ENCODE data around the gene C1orf105.
A peak's percentile ranks its signal among the peaks of the same experiment; 100 is the strongest.

C1orf105 gene

DNA sequence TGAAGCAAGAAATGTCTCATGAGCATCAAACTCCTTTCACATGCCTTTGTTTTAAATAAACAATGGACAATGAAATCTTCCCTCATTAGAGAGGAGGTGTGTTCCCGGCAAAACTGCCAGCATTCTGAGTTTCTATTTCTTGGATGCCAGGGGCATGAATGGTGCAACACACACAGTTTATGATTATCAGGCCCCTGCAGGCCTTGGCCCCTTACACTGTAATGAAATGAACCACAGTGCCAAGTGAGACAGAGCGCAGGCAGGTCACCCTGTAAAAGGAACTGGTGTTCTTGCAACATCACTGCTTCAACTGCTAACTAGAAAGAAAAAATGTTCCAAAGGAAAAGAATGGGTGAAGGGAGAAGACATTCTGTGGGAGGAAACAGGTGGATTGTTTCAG is 27.2 kb downstream of the C1orf105 start:
- Histone ChIP-seq H3K9me3 (ENCODE audit: control insufficient read depth in 2 of 2, low read length in 2 of 2) (no peaks in the 10 kb centered on the region), H3K9ac (ENCODE audit: low read length in 2 of 2) (no peak overlapping the region), H3K36me3 (ENCODE audit: control insufficient read depth in 2 of 2, insufficient read depth in 2 of 2, low read length in 2 of 2) (no peaks in the 10 kb centered on the region), H3K4me1 (ENCODE audit: control insufficient read depth, insufficient read depth, low read length) (peaks cover 3% of the 10 kb centered on the region), H3K4me3 (ENCODE audit: low read length in 2 of 2) (no peak overlapping the region), H3K27ac (ENCODE audit: low read length) (no peak overlapping the region), H3K27me3 (ENCODE audit: control insufficient read depth in 1 of 2, insufficient read depth in 2 of 2, low read length in 2 of 2) (no peaks in the 10 kb centered on the region)

DNA sequence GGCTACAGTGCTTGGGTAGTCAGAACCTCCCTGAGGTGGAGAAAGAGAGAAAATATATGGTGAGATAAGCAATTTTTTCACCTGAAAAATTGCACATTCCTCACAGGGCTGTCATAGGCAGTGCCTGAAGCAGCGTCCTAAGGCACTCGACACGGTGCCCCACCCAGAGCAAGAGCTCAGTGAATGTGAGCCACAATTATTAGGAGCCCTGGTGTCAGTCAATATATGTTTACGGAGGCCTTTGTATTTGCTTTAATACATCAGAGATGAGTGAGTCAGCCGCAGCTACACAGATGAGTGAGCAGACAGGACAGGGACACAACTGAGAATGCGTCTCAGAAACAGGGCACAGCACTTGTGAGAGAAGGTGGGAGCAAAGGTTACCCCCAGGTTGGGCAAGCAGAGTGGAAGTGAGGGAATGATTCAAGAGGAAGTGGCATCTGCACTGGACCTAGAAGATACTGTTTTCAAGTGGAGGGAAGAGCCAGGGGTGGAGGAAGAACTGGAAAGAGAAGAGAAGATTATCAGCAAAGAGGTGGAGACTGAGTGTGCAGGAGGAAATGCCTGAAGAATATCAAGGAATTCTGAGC is 28.6 kb downstream of the C1orf105 start:
- H3K9ac ChIP-seq (ENCODE audit: low read length in 2 of 2), result no peak overlapping the region
- H3K9me3 ChIP-seq (ENCODE audit: control insufficient read depth in 2 of 2, low read length in 2 of 2), result no peaks in the 10 kb centered on the region
- no peak overlapping the region for H3K27ac ChIP-seq (ENCODE audit: low read length)
- H3K4me1 ChIP-seq (ENCODE audit: control insufficient read depth, insufficient read depth, low read length), result peaks cover 1% of the 10 kb centered on the region
- no peaks in the 10 kb centered on the region for H3K36me3 ChIP-seq (ENCODE audit: control insufficient read depth in 2 of 2, insufficient read depth in 2 of 2, low read length in 2 of 2)
- H3K4me3 ChIP-seq (ENCODE audit: low read length in 2 of 2), result no peak overlapping the region
- no peaks in the 10 kb centered on the region for H3K27me3 ChIP-seq (ENCODE audit: control insufficient read depth in 1 of 2, insufficient read depth in 2 of 2, low read length in 2 of 2)

DNA sequence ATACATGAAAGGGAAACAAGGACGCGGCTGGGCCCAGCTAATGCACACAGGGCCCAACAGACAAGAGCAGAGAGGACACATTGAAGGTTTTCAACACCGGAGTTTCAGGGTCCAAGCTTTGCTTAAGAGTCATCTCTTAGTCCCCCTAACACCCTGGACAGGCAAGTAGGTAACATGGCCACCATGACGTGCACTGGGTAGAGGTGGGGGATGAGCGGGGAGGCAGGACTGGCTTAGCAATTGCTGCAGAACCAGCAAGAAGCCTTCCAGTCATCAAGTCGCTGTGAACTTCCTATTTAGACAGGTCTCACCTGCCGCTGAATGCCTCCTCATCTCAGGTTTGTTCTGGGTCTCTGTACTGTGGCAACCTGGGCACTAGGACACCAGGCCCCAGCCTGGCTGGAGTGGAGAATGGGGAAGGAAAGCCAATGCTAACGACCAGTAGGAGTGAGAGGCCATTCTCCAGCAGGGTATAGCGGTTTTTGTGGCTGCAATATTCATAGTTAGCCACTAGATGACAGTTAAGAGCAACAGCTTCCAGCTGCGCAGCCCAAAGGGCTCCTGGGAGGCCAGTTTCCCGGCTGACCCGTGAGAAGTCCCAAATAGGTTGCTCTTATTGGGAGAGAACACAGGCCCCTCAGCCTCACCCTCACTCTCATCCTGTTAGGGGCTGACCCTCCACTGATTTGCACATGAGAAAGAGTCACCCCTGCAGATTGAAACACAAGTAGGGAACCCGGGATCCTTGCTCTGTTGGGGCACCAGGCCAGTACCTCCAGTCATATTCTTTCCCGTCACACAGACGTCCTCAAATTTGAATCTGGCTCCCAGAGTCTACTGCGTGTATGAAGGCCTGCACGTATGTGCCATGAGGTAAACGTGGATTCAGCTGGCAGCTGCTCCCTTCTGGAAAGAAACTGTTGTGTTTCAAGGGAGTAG is 29.4 kb downstream of the C1orf105 start:
- peak overlapping the region; percentile 17 to 49 for H3K4me3 ChIP-seq (ENCODE audit: low read length in 2 of 2)
- H3K4me1 ChIP-seq (ENCODE audit: control insufficient read depth, insufficient read depth, low read length), result no peaks in the 10 kb centered on the region
- H3K27ac ChIP-seq (ENCODE audit: low read length), result no peak overlapping the region

DNA sequence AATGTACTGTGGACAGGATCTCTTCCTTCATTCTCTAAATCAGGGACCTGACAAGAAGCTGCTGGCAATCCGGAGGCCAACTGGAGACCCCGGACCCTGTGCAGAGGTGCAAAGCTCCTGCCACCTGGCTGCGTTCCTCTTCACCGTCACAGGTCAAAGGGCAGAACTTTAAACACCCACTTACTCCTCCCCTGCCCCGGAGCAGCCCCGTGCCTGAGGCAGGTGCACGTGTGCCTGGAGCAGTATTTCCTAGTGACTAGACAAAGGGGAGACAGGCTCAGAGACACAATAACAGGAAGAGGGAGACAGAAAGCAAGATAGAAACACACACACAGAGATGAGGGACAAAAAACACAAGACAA is 30.0 kb downstream of the C1orf105 start:
- no peaks in the 10 kb centered on the region for H3K4me1 ChIP-seq (ENCODE audit: control insufficient read depth, insufficient read depth, low read length)
- H3K36me3 ChIP-seq (ENCODE audit: control insufficient read depth in 2 of 2, insufficient read depth in 2 of 2, low read length in 2 of 2), result no peaks in the 10 kb centered on the region
- no peaks in the 10 kb centered on the region for H3K9me3 ChIP-seq (ENCODE audit: control insufficient read depth in 2 of 2, low read length in 2 of 2)
- peak overlapping the region in 1 of 2 donors; percentile 49 for H3K4me3 ChIP-seq (ENCODE audit: low read length in 2 of 2)
- H3K27ac ChIP-seq (ENCODE audit: low read length), result no peak overlapping the region
- H3K9ac ChIP-seq (ENCODE audit: low read length in 2 of 2), result no peak overlapping the region
- no peaks in the 10 kb centered on the region for H3K27me3 ChIP-seq (ENCODE audit: control insufficient read depth in 1 of 2, insufficient read depth in 2 of 2, low read length in 2 of 2)

More for the DNA sequence above, 29.4 kb downstream of the C1orf105 start:
- Histone ChIP-seq H3K9me3 (ENCODE audit: control insufficient read depth in 2 of 2, low read length in 2 of 2) (no peaks in the 10 kb centered on the region), H3K27me3 (ENCODE audit: control insufficient read depth in 1 of 2, insufficient read depth in 2 of 2, low read length in 2 of 2) (no peaks in the 10 kb centered on the region), H3K36me3 (ENCODE audit: control insufficient read depth in 2 of 2, insufficient read depth in 2 of 2, low read length in 2 of 2) (no peaks in the 10 kb centered on the region), H3K9ac (ENCODE audit: low read length in 2 of 2) (peak overlapping the region in 1 of 2 donors; percentile 51)

DNA sequence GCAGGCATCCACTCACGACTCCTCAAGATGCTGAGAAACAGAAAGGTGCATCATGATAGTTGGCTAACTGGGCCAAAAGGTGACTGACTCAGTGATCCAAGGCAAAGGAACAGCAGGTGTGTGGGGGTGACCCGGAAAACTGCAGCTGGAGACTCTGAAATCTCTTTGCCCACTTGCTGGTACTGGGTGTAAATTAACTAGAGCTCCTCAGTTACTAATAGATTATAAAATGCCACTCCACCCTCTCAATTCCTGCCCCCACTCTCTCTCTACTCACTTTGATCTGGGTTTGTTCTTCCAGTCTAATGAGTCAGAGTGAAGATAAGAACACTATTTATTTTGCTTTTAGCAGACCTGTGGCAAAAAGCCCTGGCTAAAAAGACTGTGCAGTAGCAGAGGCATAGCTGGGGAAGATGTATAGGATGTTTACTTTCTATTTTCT is 30.5 kb downstream of the C1orf105 start:
- Histone ChIP-seq H3K27me3 (ENCODE audit: control insufficient read depth in 1 of 2, insufficient read depth in 2 of 2, low read length in 2 of 2) (no peaks in the 10 kb centered on the region), H3K9me3 (ENCODE audit: control insufficient read depth in 2 of 2, low read length in 2 of 2) (no peaks in the 10 kb centered on the region), H3K4me1 (ENCODE audit: control insufficient read depth, insufficient read depth, low read length) (no peaks in the 10 kb centered on the region), H3K9ac (ENCODE audit: low read length in 2 of 2) (no peak overlapping the region), H3K36me3 (ENCODE audit: control insufficient read depth in 2 of 2, insufficient read depth in 2 of 2, low read length in 2 of 2) (no peaks in the 10 kb centered on the region), H3K27ac (ENCODE audit: low read length) (no peak overlapping the region), H3K4me3 (ENCODE audit: low read length in 2 of 2) (no peak overlapping the region)

DNA sequence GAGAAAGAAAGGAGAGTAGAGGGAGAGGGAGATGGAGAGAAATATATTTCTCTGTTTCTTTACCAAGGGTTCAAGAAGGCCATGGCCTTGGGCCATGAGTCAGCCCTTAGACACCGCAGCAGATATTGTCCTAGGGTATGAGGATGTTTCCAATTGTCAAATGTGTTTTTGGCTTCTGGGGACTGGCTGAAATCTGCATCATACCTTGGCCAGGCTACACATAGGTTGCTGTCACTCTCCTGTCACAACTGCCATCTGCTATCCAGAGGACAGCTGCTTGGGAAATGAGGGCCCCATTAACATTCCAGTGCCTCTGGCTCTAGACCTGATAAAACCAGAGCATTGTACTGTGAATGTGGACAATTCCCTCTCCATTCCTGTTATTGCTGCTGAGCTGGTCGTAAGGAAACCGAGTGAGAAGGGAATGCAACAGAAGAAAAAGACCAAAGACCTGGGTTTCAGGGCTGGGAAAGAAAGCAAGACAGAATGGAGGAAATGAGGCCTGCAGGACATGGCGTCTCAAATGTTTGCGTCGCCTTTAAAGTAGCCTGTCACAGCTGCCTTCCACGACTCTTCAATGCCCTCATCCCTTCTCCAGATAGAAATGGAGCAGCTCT is 32.2 kb downstream of the C1orf105 start:
- H3K27me3 ChIP-seq (ENCODE audit: control insufficient read depth in 1 of 2, insufficient read depth in 2 of 2, low read length in 2 of 2), result no peaks in the 10 kb centered on the region
- H3K36me3 ChIP-seq (ENCODE audit: control insufficient read depth in 2 of 2, insufficient read depth in 2 of 2, low read length in 2 of 2), result no peaks in the 10 kb centered on the region
- H3K4me1 ChIP-seq (ENCODE audit: control insufficient read depth, insufficient read depth, low read length), result no peaks in the 10 kb centered on the region
- no peak overlapping the region for H3K27ac ChIP-seq (ENCODE audit: low read length)
- no peaks in the 10 kb centered on the region for H3K9me3 ChIP-seq (ENCODE audit: control insufficient read depth in 2 of 2, low read length in 2 of 2)
- no peak overlapping the region for H3K9ac ChIP-seq (ENCODE audit: low read length in 2 of 2)
- no peak overlapping the region for H3K4me3 ChIP-seq (ENCODE audit: low read length in 2 of 2)

DNA sequence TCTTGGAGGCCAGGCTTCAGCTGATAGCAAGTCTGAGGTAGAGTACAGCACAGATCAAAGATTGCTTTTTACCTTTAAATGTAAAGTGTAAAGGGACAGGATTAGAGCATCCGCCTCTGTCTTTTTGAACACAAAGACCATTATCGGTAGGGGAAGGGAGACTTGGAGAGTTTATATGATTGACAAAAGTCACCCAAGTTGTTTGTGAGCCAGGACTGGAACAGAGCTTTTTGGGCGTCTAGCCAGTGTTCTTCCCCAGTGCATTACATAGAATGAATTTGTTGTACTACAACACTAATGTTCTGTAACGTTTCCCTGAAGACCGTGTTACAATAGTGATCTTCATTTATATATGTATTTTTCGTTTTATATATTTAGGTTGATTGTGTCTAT is 32.7 kb downstream of the C1orf105 start:
- no peaks in the 10 kb centered on the region for H3K4me1 ChIP-seq (ENCODE audit: control insufficient read depth, insufficient read depth, low read length)
- no peak overlapping the region for H3K4me3 ChIP-seq (ENCODE audit: low read length in 2 of 2)
- H3K36me3 ChIP-seq (ENCODE audit: control insufficient read depth in 2 of 2, insufficient read depth in 2 of 2, low read length in 2 of 2), result no peaks in the 10 kb centered on the region
- H3K9me3 ChIP-seq (ENCODE audit: control insufficient read depth in 2 of 2, low read length in 2 of 2), result no peaks in the 10 kb centered on the region
- no peak overlapping the region for H3K27ac ChIP-seq (ENCODE audit: low read length)
- no peak overlapping the region for H3K9ac ChIP-seq (ENCODE audit: low read length in 2 of 2)
- H3K27me3 ChIP-seq (ENCODE audit: control insufficient read depth in 1 of 2, insufficient read depth in 2 of 2, low read length in 2 of 2), result no peaks in the 10 kb centered on the region

DNA sequence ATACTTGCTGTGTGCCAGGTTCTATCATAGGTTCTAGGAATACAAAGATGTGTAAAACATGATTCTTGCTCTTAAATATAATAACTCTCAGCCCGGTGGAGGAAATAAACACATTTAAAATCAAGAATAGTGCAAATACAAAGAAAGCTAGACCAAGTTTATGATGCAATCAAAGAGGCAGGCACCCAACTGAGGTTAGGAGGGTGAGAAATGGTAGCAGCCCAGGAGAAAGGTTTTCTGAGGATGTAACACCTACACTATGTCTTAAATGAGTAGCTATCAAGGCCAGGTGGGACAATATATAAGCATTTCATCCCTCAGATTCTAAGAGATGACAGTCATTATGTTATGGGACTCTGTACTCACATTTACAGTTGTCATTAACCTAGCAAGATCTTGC is 33.1 kb downstream of the C1orf105 start:
- Histone ChIP-seq H3K36me3 (ENCODE audit: control insufficient read depth in 2 of 2, insufficient read depth in 2 of 2, low read length in 2 of 2) (no peaks in the 10 kb centered on the region), H3K9me3 (ENCODE audit: control insufficient read depth in 2 of 2, low read length in 2 of 2) (no peaks in the 10 kb centered on the region), H3K27me3 (ENCODE audit: control insufficient read depth in 1 of 2, insufficient read depth in 2 of 2, low read length in 2 of 2) (no peaks in the 10 kb centered on the region), H3K9ac (ENCODE audit: low read length in 2 of 2) (no peak overlapping the region), H3K4me1 (ENCODE audit: control insufficient read depth, insufficient read depth, low read length) (no peaks in the 10 kb centered on the region), H3K27ac (ENCODE audit: low read length) (no peak overlapping the region), H3K4me3 (ENCODE audit: low read length in 2 of 2) (no peak overlapping the region)

DNA sequence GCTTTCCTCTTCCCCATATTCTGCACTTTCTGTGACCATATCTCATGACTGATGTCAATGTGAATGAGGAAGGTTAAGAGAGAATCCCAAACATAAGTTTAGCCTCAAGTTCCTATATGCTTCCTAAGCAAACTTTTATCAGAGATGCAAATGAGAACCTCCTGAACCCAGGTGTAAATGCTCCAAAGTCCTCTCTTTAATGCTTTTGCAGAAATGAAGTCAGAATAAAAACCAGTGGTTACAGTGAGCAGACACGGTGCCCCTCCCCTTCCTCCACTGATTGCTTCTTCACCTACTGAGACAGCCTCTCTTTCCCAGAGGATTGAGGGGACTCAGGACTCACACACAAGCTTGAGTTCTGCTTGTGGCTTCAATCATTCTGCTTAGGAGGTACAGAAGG is 35.0 kb downstream of the C1orf105 start:
- Histone ChIP-seq H3K9me3 (ENCODE audit: control insufficient read depth in 2 of 2, low read length in 2 of 2) (no peaks in the 10 kb centered on the region), H3K4me3 (ENCODE audit: low read length in 2 of 2) (no peak overlapping the region), H3K27me3 (ENCODE audit: control insufficient read depth in 1 of 2, insufficient read depth in 2 of 2, low read length in 2 of 2) (no peaks in the 10 kb centered on the region), H3K27ac (ENCODE audit: low read length) (no peak overlapping the region), H3K4me1 (ENCODE audit: control insufficient read depth, insufficient read depth, low read length) (no peaks in the 10 kb centered on the region), H3K9ac (ENCODE audit: low read length in 2 of 2) (no peak overlapping the region), H3K36me3 (ENCODE audit: control insufficient read depth in 2 of 2, insufficient read depth in 2 of 2, low read length in 2 of 2) (no peaks in the 10 kb centered on the region)

DNA sequence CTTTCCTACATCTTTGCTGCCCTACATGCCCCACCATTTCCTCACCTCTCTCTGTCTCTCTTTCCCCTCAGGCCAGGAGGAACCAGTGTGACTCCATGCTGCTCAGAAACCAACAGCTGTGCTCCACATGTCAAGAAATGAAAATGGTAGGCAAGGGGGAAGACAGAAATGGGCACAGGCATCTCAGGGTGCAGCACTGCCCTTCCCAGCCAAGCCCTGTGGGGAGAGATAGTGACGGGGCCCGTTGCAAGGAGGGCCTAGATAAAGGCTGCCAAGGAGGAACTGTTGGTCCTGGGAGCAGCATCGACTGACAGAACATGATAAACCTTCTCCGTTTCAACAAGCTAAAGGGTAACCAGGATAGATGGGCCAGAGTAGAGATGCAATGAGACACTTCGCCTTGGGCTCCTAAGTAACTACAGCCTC is 35.9 kb downstream of the C1orf105 start:
- no peaks in the 10 kb centered on the region for H3K4me1 ChIP-seq (ENCODE audit: control insufficient read depth, insufficient read depth, low read length)
- H3K36me3 ChIP-seq (ENCODE audit: control insufficient read depth in 2 of 2, insufficient read depth in 2 of 2, low read length in 2 of 2), result no peaks in the 10 kb centered on the region
- no peaks in the 10 kb centered on the region for H3K27me3 ChIP-seq (ENCODE audit: control insufficient read depth in 1 of 2, insufficient read depth in 2 of 2, low read length in 2 of 2)
- no peaks in the 10 kb centered on the region for H3K9me3 ChIP-seq (ENCODE audit: control insufficient read depth in 2 of 2, low read length in 2 of 2)
- no peak overlapping the region for H3K4me3 ChIP-seq (ENCODE audit: low read length in 2 of 2)
- H3K9ac ChIP-seq (ENCODE audit: low read length in 2 of 2), result no peak overlapping the region
- no peak overlapping the region for H3K27ac ChIP-seq (ENCODE audit: low read length)
